Effector CD8-positive, alpha-beta T cell (primary cell): ENCODE data around the gene GOLGA6L7.
"Not testable (repeated sequence)": the region's sequence is repeated elsewhere in the genome, so short reads cannot be mapped to it uniquely, and the experiment has no call there.

ENCODE experiments used
- DNase-seq: peaks from one replicate; lab custom pipeline; 2025; lab: John Stamatoyannopoulos, UW

The GOLGA6L7 gene

DNA sequence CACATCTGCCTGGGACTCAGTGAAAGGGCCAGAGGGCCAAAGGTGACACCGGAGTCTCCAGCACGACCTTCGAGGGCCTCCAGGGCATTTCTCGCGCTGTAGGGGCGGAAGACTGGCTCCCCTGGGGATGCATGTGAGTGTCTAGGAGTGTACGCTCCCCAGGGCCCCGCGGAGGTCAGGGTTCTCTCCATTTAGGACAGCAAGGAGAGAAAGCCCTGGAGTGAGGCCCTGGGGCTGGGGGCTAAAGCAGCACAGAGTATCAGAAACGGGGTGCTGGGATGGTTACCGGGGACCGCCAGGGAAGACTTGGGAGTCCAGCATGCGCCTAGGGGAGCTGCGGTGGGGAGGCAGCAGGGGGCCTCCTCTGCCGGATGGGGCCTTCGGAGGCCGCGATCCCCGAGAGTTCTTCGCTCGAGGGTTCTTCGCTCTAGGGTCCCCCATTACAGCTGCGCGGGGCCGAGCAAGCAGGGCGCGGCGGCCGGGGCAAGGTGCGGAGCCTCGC, 36.7 kb upstream of the GOLGA6L7 start:
- DNase-seq: no peak

GRCh38 chr15:28884151-28884940, 35.9 kb upstream of the GOLGA6L7 start:
- no peak for DNase-seq

GRCh38 chr15:28881600-28881999, 33.2 kb upstream of the GOLGA6L7 start:
- DNase-seq: no peak

DNA sequence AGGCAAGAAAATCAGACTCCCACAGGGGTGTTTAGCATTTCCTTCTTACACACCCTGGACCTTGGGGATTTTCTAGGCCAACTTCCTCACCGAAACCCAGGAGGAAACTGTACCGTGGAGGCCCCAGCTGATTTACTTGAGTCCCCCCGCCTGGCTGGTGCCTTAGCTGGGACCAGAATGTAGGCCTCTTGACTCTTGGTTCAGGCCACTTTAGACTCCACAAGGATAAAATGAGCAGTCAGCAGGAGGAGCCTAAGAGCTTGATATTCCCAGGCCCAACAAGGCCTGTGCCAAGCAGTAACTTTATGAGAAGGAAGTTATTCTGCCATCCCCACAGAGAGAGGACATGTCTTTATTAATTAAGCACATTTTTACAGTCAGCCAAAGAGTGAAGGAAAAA, 32.7 kb upstream of the GOLGA6L7 start:
- no peak for DNase-seq

DNA sequence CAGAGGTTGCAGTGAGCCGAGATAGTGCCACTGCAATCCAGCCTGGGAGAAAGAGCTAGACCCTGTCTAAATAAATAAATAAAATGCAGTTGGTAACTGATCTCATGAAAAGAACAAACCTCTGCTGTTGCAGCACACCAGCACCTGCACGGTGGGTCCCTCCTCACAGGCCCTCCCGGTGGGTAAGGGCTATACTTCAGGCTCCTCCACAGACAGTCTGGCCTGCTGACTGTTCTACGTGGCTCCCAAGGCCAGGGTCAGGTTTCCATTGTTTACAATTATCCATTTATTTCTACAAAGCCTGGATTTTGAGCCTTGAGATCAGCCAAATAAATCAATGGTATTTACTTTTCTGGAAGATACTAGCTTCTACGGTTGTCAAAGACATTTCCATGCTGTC, 32.2 kb upstream of the GOLGA6L7 start:
- DNase-seq: no peak

DNA sequence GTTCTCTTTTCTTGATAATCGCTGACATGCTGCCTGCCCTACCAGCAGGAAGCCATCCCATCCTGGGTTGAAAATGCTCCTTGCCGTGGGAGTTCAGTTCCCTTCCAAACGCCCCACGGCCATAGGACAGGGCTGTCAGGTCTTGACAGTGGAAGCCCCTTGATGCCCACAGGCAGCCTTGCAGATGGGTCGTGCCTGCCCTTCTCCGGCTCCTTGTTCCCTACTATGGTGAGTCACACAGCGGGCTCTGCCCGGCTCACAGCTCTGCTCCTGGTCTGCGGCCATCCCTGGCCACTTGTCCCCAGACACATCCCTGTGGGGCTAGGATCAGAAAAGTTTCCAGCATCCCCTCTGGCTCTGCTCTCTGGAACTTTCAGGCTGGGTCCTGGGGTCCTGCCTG, 31.1 kb upstream of the GOLGA6L7 start:
- no peak for DNase-seq

- no peak for DNase-seq
These were observed 29.8 kb upstream of the GOLGA6L7 start for GRCh38 chr15:28878209-28878608.

GRCh38 chr15:28876845-28877185, 28.4 kb upstream of the GOLGA6L7 start:
- DNase-seq: no peak

- no peak for DNase-seq
These were observed 27.8 kb upstream of the GOLGA6L7 start for GRCh38 chr15:28876131-28876844.

DNA sequence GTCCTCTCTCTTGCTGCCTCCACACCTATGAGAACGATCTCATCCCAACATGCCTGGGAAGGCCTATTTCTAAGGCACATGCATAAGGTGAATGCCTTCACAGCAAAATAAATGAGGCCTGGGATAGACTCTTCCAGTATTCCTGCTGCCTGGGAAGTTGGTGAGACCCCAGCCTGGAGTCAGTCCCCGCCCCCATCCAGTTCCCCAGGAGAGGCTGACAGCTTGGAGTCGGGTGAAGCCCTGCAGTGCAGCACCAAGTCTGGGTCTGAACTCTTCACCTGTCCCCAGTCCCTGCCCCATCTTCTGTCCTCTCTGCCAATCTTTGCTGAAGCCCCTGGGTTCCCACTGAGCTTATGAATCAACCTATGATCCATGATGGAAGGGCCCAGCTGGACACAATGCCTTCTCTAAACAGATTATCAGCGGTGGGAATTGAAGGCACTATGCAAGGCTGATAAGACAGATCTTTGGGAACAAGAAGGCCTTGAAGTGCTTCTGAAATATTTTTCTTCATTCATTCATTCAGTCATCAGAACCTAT, 27.1 kb upstream of the GOLGA6L7 start:
- no peak for DNase-seq

GRCh38 chr15:28873585-28874190, 25.2 kb upstream of the GOLGA6L7 start:
- DNase-seq: peak; percentile 42

- DNase-seq: no peak
These were observed 24.6 kb upstream of the GOLGA6L7 start for GRCh38 chr15:28873006-28873405.

- no peak for DNase-seq
These were observed 22.7 kb upstream of the GOLGA6L7 start for GRCh38 chr15:28871168-28871567.

GRCh38 chr15:28868744-28869345, 20.4 kb upstream of the GOLGA6L7 start:
- no peak for DNase-seq

DNA sequence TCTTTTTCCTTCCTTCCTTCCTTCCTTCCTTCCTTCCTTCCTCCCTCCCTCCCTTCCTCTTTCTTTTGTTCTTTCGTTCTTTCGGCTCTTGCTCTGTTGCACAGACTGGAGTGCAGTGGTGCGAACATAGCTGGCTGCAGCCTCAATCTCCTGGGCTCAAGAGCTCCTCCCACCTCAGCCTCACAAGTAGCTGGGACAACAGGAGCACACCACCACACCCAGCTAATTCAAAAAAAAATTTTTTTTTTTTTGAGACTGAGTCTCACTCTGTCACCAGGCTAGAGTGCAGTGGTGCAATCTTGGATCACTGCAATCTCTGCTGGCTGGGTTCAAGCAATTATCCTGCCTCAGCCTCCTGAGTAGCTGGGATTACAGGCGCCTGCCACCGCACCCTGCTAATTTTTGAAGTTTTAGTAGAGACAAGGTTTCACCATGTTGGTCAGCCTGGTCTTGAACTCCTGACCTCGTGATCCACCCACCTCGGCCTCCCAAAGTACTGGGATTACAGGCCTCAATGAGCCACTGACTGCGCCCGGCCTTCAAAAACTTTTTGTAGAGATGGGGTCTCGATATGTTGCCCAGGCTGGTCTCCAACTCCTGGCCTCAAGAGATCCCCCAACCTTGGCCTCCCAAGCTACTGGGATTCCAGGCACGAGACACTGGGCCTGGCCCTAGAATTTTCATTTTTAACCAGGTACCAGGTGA, 13.3 kb upstream of the GOLGA6L7 start:
- not testable (repeated sequence) for DNase-seq

DNA sequence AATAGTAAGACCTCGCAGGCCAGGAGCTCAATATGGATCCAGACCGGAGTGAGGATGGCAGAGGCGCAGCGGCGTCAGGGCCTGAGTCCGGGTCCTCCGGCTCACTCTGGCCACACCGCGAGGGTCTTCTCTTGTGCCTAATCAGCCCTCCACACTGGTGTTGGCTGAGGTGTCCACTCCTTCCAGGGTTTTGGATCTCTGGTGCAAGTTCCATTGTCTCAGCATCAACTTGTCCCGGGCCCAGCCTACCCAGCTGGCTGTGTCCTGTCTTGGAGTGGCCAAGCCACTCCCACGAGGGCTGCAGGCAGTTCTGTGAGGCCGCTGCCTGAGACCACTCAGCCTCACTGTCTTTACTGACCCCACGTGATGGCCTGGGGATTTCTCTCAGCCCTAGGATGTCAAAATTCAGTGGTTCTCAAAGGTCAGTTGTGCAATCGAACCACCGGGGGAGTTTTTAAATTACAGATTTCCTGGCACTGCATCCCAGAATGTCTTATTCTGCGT, 12.6 kb upstream of the GOLGA6L7 start:
- no peak for DNase-seq

DNA sequence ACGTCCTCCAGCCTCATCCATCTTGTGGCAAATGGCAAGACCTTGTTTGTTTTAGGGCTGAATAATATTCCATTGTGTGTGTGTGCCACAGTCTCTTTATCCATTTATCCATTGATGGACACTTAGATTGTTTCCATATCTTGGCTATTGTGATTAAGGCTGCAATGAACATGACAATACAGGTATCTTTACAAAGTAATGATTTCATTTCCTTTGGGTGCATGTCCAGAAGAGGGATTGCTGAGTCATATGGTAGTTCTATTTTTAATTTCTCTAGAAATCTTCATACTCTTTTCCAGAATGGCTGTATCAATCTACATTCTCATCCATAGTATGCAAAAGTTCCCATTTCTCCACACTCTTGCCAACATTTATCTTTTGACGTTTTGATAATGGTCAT, 6.1 kb upstream of the GOLGA6L7 start:
- not testable (repeated sequence) for DNase-seq

GRCh38 chr15:28853654-28854053, 5.2 kb upstream of the GOLGA6L7 start:
- DNase-seq: not testable (repeated sequence)

GRCh38 chr15:28849766-28850165, 1.3 kb upstream of the GOLGA6L7 start:
- not testable (repeated sequence) for DNase-seq

- not testable (repeated sequence) for DNase-seq
These were observed 827 bp upstream of the GOLGA6L7 start for GRCh38 chr15:28849271-28849670.

GRCh38 chr15:28847959-28848358, 485 bp downstream of the GOLGA6L7 start:
- DNase-seq: not testable (repeated sequence)
